WTC11 (cell line): ENCODE measurements around the gene NEDD4L.

Source experiments
- TF ChIP-seq, protein P1 (sequence below): fragments of 250-450 bp; sonication (Bioruptor Pico); IDR thresholded peaks from 2 replicates; pipeline ENCODE4 v1.9.0; 2021; ENCODE audit warnings: moderate library complexity, mild to moderate bottlenecking, inconsistent platforms, borderline replicate concordance
- TF ChIP-seq, protein P2 (sequence below): fragments of 200-600 bp; IDR thresholded peaks from 2 replicates; pipeline ENCODE4 v1.8.0; 2022; ENCODE audit warnings: antibody characterized with exemption

DNA sequence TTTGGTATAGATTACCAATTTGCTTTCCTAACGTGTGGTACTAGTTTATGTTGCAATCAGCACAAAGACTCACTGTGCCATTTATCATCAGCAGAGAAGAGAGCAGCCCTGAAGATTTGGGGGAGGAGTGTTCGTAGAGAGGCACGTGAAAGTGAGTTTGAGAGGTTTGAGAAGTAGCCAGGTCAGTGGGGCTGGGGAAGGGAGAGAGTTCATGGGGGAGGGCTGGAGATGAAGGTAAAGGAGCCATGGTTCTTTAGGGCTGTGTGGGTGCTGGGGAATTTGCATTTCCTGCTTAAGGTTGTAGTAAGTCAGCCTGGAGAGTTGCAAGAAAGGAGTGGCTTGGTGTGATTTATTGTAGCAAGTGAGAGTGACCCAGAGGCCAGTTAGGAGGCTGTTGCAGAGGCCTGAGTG lies 172.1 kb downstream of the NEDD4L start:
- TF ChIP-seq, protein P1, sequence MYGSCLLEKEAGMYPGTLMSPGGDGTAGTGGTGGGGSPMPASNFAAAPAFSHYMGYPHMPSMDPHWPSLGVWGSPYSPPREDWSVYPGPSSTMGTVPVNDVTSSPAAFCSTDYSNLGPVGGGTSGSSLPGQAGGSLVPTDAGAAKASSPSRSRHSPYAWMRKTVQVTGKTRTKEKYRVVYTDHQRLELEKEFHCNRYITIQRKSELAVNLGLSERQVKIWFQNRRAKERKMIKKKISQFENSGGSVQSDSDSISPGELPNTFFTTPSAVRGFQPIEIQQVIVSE: no peak
- TF ChIP-seq, protein P2, sequence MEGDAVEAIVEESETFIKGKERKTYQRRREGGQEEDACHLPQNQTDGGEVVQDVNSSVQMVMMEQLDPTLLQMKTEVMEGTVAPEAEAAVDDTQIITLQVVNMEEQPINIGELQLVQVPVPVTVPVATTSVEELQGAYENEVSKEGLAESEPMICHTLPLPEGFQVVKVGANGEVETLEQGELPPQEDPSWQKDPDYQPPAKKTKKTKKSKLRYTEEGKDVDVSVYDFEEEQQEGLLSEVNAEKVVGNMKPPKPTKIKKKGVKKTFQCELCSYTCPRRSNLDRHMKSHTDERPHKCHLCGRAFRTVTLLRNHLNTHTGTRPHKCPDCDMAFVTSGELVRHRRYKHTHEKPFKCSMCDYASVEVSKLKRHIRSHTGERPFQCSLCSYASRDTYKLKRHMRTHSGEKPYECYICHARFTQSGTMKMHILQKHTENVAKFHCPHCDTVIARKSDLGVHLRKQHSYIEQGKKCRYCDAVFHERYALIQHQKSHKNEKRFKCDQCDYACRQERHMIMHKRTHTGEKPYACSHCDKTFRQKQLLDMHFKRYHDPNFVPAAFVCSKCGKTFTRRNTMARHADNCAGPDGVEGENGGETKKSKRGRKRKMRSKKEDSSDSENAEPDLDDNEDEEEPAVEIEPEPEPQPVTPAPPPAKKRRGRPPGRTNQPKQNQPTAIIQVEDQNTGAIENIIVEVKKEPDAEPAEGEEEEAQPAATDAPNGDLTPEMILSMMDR: no peak
